ENCODE results near the gene RRP1.
A peak's percentile ranks its signal among the peaks of the same experiment; 100 is the strongest.

Gene RRP1

DNA sequence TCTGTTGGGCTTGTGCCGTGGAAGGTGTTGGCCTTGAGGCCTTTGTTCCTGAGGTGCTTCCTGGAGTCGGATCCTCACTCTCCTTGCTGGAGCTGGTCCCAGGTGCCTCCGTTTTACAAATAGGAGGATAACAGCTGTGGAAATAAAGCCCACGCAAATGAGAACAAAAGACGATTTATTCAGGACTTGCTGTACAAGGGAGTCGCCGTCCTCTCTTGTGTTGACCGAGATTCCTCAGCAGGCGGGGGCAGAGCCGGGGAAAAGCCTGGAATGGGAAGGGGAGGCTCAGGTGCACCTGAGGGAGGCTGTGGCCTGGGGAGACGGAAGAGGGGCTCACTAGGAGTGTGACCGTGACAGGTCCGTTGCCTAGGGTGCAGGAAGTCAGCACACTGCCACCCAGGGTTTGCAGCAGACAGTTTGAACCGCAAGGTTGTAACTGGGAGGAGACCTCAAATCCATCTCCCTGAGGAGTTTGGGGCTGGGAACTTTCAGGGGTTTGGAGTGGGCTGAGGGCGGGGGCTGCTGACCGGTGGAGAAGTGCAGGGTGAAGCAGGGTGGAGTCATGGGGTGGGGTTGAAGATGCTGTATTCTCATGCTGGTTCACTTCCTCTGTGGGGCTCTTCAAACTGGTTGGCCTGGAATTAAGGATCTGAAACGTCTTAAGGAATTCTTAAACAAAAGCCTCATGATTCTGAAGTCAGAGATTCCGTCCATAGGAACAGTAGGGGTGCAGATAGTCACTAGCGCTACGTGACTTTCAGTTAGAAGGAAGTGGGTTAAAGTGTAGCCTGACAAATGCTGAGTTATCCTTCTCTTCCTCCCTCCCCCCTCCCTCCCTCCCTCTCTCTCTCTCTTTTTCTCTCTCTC is 10.7 kb upstream of the RRP1 start:
- DNase-seq: peak; percentile 9

DNA sequence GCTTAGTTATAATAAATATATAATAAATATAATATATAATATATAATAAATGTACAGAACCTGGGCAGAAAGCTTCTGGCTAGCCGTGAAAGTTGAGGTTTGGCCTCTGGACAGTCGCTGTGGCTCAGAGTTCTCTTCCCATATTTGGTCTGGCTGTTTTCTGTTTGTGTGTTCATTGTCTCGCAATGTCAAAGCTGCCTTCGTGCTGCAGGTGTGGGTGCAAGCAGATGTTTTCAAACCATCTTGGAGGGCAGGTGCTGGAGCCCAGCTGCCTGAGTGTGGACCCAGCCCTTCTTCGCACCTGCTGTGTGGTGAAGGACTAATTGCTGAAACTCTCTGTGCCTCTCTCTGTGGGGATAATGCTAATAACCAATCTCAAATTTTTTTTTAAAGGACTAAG is 9.7 kb upstream of the RRP1 start:
- DNase-seq: no peak

DNA sequence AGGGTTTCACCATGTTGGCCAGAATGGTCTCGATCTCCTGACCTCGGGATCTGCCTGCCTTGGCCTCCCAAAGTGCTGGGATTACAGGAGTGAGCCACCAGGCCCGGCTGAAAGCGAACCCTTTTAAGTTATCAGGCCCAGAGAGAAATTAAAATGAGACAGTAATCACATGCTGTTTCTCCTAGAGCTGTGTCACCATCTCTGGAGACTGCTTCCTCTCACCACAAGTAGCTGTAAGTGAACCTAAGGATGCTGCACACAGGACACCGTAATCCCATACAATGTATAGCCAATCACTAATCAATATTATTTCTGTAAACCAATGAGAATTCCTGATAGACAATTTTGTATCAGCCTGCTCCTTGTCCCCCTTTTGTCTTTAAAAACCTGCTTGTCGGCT is 7.5 kb upstream of the RRP1 start:
- DNase-seq: no peak

DNA sequence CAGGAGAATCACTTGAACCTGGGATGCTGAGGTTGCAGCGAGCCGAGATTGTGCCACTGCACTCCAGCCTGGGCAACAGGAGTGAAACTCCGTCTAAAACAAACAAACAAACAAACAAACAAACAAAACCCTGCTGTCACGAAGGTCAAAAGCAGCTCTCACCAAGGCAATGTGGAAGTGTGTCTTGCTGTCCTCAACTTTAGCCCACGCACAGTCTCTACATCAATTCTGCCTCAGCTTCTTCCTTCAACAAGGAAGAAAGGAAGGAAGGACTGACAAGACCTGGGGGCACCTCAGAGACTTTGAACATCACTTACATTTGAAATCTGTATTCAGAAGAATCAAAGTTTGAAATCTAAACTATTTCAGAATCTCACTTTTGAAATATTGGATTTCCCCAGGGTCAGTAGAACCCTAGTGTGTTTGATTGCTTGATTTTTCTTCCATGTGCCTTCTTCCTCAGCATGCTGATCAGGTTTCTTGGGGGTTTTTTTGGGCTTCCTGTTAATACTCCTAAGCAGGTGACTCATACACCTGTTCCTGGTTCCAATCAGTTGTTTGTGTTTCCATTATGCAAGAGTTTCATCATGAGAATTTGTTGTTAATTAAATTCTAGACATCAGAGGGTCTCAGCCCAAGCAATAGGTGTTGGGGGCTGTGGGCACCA is 6.8 kb upstream of the RRP1 start:
- no peak for DNase-seq

DNA sequence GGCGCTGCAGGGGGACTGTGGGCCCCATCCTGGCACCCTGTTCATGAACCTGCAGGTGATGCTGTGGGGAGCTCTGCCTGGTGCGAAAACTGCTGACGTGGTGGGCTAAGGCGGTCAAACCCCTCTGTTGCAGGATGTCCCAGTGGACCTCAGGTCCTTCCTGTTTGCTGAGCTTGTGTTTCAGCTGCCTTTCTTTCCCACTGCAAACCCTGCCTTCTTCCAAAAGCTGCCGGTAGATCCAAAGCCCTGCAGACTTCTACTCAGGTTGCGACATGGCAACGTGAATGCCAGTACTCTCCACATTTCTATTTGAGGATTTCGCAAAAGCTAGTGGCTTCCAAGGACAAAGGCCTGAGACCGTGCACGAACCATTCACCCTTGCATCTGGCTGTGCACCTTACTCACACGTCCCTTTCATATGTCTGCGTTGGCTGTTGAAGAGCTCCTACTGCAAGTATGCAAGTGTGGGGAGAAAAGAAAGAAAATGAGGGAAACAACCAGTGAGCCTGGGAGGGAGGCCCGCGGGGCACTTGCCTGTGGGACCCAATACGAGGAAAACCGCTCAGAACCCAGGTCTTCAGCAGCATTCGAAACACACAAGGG is 6.2 kb upstream of the RRP1 start:
- DNase-seq: no peak

DNA sequence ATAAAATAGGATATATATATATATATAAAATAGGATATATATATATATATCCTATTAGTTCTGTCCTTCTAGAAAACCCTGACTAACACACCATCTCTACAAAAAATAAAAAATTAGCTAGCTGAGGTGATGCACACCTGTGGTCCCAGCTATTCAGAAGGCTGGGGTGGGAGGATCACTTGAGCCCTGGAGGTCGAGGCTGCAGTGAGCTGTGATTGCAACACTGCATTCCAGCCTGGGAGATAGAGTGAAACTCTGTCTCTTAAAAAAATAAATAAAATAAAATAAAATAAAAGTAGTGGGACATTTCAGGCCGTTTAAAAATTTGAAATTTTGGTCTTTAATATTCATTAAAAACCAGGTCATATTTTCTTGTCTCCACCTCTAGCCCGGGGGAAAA is 4.2 kb upstream of the RRP1 start:
- DNase-seq: no peak

DNA sequence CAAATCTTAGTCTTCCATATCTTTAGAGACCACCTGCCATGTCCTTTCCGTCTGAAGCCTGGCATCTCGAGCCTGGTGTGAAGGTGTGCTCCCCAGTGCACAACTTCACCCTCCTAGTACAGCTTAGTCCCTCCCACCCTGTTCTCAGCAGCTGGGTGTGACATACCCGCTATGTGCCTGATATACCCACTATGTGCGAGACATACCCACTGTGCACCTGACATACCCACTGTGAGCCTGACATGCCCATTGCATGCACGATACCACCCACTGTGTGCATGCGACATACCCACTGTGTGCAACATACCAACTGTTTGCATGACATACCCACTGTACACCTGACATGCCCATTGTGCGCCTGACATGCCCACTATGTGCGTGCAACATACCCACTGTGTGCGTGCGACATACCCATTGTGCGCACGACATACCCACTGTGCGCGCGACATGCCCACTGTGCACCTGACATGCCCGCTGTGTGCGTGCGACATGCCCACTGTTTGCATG is 3.0 kb upstream of the RRP1 start:
- no peak for DNase-seq

DNA sequence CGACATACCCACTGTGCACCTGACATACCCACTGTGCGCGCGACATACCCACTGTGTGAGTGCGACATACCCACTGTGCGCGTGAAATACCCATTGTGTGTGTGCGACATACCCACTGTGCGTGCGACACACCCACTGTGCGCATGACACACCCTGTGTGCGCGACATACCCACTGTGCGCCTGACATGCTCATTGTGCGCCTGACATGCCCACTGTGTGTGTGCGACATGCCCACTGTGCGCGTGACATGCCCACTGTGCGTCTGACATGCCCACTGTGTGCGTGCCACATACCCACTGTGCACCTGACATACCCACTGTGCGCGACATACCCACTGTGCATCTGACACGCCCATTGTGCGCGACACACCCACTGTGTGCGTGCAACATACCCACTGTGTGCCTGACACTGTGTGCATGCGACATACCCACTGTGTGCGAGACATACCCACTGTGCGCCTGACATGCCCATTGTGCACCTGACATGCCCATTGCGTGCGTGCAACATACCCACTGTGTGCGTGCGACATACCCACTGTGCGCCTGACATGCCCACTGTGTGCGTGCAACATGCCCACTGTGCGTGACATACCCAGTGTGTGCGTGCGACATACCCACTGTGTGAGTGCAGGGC is 2.5 kb upstream of the RRP1 start:
- no peak for DNase-seq

DNA sequence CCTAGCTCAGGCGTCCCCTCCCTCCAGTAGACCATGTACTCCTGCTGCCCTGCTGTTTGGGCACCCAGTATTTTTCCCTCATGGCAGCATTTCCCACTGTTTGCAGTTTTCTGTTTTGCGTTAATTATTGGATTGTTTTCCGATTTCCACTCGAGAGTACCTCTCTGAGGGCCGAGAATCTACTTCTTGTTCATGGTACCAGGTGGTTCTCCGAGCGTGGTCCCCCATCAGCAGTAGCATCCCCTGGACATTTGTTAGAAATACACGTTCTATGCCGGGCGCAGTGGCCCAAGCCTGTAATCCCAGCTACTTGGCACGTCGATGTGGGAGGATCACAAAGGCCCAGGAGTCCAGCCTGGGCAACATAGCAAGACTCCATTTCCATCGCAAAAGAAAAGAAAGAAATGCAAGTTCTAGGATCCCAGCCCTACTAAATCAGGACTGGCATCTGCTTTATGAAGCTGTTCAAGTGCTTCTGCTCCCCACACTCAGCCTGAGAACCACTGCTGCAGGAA is 690 bp downstream of the RRP1 start:
- no peak for DNase-seq

DNA sequence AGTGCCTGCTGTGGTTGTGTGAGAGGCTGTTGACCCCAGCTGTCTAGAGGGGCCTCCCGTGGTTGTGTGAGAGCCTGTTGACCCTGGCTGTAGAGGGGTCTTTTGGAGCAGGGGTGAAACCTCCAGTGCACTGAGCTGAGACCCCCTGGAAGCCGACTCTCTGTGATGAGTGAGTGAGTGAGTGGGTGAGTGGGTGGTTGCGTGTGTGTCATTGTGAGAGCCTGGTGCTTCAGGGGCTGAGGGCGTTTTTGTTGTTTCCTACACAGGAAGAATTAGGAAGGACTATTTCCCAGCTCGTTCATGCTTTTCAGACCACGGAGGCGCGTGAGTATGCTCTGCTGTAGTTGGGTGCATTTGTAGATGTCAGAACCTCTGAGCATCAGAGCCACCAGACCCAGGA is 3.0 kb downstream of the RRP1 start:
- no peak for DNase-seq

DNA sequence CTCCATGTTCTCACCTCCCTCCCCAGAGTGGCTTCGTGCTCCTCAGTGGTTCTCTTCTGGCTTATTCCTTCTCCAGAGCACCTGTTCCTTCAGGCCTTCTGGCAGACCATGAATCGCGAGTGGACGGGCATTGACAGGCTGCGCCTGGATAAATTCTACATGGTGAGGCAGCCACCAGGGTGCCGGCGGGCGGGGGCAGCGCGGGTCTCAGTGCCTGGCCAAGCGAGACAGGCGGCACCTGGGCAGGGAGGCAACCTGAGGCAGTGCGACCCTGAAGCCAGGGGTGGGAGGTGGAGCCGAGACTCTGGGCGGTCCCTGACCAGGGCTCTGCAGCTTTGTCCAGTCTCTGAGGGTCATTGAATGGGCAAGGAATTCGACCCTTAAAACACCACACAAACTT is 3.9 kb downstream of the RRP1 start:
- DNase-seq: no peak

DNA sequence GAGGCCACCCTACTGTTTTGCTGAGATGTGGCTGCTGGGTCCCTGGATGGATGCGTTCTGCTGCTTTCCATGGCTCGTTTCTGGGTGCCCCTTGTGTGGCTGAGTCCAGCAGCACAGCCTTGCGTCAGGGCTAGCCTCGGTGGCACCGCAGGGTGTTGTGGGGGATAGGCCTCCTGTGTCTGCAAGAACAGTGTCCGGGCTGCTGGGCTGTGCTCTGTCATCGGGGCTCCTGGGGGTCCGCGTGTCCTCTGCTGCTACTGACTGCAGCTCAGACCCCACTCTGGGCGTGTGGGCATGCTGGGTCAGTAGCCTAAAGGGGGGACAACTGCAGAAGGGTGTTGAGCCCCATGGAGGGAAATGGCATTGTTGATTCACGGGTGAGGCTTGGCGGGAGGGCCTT is 4.9 kb downstream of the RRP1 start:
- no peak for DNase-seq

DNA sequence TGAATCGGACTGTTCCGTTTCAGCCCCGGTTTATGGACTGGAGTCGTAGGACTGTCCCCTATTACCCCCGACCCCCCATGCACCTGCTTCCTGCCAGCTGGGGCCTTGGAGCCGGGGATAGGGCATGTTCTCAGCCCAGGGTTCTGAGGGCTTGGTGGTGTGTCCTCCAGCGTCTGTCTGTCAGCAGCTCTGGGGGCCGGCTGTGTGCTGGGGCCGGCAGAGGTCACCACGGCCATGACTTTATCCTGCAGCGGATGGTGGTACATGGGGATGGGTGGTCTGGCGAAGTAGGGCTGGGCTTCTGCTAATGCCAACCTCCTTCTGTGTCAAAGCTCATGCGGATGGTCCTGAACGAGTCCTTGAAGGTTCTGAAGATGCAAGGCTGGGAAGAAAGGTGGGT is 5.5 kb downstream of the RRP1 start:
- no peak for DNase-seq

DNA sequence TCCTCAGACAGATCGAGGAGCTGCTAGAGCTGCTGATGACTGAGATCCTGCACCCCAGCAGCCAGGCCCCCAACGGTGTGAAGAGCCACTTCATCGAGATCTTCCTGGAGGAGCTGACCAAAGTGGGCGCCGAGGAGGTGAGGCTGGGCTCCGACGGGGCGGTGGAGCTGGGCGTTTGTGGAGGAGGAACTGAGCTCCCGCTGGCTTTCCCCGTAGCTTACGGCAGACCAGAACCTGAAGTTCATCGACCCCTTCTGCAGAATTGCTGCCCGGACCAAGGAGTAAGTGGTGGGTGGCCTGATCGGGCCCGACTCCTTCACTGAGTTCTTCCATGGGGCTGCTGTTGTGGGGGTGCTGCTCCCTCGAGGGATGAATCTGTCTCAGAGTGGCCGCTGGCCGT is 8.0 kb downstream of the RRP1 start:
- no peak for DNase-seq

DNA sequence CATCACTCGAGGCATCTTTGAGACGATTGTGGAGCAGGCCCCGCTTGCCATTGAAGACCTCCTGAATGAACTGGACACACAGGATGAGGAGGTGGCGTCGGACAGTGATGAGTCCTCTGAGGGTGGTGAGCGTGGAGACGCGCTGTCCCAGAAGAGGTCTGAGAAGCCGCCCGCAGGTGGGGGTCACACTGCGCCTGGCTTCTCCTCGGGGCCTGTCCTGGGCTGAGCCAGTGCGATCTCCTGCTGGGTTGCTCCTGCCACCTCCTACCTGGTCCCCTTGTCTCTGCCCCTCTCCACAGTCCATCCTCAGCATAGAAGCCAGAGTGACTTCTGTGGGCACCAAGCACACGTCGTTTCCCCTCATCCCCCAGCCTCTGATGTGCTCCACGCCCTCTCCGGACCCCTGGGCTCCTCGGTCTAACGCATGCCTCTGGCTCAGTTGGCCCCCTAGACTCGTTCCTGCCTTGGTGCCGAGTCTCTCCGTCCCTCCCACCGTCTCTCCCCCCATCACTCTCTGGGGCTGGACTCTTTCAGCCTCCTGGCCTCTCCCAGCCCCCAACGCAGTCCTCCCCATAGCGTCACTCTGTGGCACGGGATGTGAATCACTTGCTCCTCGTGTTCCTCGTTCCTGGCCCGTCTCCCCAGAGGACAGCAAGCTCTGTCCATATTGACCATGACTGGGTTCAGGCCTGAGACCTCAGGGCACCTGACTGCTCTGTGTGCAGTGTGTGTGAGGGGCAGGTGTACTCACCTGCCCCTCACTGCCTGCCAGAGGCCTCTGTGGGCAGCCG is 8.7 kb downstream of the RRP1 start:
- no peak for DNase-seq

DNA sequence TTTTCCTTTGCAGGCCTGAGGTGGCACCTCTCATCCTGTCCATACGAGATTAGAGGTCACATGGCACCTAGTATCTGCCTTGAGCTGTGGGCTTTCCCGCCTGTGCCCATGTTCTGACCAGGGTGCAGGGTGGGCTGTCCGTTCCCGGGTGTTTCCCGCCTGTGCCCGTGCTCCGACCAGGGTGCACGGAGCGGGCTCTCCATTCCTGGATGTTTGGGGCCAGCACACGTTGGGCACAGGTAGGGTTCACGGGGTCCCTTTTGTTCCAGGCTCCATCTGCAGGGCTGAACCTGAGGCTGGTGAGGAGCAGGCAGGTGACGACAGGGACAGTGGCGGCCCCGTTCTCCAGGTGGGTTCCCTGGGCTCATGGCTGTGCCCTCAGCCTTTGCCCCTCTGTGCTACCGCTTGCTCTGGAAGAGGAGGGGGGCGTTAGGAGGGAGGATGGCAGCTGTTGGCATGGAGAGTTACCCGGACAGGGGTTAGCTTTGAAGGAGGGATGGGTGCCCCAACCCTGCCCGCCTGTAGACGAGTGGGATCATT is 10.0 kb downstream of the RRP1 start:
- no peak for DNase-seq

DNA sequence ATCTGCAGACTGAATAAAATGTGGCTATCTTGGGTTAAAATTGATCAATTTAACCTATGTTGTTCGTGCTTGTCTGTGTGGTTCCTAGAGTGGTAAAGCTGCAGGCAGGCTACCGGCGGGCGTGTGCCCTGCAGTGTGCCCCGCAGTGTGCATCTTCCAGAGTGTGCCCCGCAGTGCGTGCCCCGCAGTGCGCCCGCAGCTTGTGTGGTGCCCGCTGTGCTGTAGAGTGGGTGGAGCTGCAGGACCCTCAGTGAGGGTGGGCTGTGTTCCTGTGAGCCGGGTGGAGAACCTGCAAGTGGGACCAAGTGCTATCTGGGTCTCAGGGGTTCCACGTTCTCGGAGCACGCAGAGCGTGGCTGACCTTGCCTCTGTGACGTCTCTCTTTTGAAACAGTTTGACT is 10.7 kb downstream of the RRP1 start:
- no peak for DNase-seq

DNA sequence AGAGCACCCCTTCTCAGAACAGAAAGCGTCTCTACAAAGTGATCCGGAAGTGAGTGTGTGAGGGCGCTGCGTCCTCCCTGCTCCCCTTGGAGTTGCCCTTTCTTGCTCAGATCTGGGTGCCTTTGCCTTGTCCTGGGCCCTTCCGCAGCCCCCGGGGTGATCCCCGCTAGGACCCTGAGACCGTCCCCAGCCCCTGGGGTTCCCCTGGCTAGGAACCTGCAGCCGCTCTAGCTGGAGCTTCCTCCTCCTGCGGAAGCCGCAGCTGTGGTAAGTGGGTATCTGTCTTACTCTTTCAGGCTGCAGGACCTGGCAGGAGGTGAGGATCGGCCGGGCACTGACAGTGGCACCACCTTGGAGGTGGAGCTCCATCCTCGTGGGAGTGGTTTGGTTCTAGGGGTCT is 11.2 kb downstream of the RRP1 start:
- DNase-seq: no peak

DNA sequence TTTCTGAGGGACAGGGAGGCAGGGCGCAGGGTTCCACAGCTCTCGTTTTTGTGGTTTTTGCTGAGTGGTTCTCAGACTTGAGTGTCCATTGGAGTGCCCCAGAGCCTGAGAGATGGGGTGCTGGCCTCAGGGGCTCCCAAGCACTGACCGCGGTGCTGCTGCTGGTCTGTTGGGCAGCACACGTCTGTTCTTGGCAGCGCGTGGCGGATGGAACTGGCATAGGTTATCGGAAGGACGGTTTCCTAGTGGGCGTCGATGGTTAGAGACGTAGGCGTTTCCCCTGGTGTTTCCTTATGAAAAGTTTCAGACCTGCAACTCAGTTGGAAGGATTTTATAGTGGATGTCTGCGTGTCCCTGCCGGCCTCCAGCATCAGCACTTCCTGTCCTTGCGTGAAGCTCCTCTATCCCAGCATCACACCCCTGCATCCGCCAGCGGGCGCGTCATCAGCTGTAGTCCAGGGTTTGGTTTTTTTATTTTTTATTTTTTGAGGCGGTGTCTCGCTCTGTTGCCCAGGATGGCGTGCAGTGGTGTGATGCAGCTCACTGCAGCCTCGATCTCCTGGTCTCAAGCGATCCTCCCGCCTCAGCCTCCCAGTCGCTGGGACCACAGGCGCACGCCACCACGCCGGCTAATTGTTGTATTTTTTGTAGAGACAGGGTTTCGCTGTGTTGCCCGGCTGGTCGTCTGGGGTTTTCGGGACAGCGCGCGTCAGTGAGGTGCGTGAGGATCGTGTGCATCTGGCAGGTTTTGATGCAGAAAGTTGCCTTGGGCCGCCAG is 11.8 kb downstream of the RRP1 start:
- DNase-seq: no peak

DNA sequence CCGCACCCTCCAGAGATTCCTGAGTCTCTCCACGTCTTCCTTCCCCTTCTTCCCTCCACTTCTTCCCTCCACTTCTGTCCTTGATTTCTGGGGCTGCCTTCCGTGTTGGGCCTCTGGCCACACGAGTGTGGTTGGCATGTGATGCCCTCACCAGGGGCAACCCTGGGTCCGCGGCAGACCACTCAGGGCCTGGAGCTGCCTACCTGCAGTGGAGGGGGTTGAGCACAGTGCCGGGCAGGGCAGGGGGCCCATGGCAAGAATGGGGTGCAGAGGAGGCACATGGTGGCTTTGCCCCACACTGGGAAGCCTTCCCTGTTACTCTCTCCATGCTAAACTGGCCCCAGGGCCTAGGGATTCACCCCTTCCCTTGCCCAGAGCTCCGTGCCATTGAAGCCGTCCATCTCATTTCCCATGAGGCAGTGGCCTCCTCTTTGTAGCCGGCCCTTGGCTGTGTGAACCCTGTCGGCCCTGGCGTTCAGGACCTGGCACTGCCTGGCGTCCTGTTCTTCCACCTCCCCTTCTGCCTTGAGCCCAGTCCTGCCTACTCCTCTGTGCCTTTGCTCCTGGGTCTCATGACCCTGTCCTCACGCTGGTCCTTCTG is 13.4 kb downstream of the RRP1 start:
- no peak for DNase-seq
